IPS-20b (cell line): ENCODE data around the gene UST.

Experiments used
- H3K27ac ChIP-seq: one replicate; pipeline ENCODE4 v1.5.1; 2013; ENCODE audit warnings: low read length
- H3K27me3 ChIP-seq: 2 replicates; pipeline ENCODE4 v1.6.1; 2013; ENCODE audit warnings: mild to moderate bottlenecking, low read length, inconsistent platforms; ENCODE audit not compliant: insufficient read depth
- H3K36me3 ChIP-seq: 2 replicates; pipeline ENCODE4 v1.6.1; 2013; ENCODE audit warnings: low read depth, mild to moderate bottlenecking, inconsistent platforms, low read length, moderate library complexity; ENCODE audit not compliant: insufficient read depth
- H3K4me1 ChIP-seq: 2 replicates; pipeline ENCODE4 v1.6.1; 2013; ENCODE audit warnings: mild to moderate bottlenecking, control low read depth, inconsistent platforms, low read length, moderate library complexity; ENCODE audit not compliant: insufficient read depth
- H3K4me3 ChIP-seq: 2 replicates; pipeline ENCODE4 v1.5.1; 2013; ENCODE audit warnings: mild to moderate bottlenecking, low read length, inconsistent platforms
- H3K9ac ChIP-seq: 2 replicates; pipeline ENCODE4 v1.6.1; 2013; ENCODE audit warnings: low read depth, mild to moderate bottlenecking, inconsistent platforms, low read length, moderate library complexity
- H3K9me3 ChIP-seq: 2 replicates; pipeline ENCODE4 v1.6.1; 2013; ENCODE audit warnings: mild to moderate bottlenecking, low read depth, low read length, inconsistent platforms; ENCODE audit not compliant: insufficient read depth

Gene UST, protein sequence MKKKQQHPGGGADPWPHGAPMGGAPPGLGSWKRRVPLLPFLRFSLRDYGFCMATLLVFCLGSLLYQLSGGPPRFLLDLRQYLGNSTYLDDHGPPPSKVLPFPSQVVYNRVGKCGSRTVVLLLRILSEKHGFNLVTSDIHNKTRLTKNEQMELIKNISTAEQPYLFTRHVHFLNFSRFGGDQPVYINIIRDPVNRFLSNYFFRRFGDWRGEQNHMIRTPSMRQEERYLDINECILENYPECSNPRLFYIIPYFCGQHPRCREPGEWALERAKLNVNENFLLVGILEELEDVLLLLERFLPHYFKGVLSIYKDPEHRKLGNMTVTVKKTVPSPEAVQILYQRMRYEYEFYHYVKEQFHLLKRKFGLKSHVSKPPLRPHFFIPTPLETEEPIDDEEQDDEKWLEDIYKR

DNA sequence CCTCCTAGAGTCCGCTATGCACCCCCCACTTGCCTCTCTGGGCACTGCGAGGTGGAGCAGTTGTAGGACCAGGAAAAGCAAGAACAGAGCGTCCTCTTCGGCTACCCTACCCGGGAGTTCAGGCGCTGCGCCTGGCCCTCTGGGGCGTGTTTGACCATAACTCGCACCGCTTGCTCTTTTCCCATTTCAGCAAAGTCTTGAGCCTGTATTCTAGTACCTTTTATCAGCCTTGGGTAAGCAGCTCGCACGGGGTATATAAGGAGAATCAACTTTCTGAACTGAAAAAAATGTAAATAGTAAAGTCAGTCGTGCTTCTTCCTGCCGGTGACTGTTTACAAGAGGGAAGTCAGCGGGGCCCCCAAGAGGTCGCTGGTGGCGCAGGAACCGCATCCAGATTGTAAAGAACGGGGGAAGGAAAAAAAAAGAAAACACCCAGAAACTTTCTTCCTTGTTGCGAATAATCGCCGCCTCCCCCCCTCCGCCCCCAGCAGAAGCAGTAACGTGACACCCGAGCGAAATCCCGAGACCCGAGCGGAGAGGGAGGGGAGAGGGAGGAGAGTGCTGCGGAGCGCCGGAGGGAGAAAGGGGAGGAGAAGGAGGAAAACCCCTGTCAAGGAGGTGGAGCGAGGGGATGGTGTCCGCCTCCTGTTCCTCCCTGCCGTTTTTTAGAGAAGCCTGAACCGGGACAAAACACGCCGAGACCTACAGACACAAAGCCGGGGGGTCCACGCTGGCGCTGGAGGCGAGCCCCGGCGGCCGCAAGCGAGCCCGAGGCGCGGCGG lies at the start of gene UST:
Gene UST (plus strand): TSS at position 668 of the 782 bp plus-strand sequence. CDS start 401 bp downstream, outside the sequence.
- Histone ChIP-seq H3K36me3 (no peaks in the 10 kb centered on the region), H3K27ac (no peak within 1 kb of the TSS), H3K4me1 (peaks cover 11% of the 10 kb centered on the region; the same call in 1 of the 2 replicates), H3K4me3 (peak within 1 kb of the TSS; percentile 74), H3K9me3 (no peaks in the 10 kb centered on the region), H3K27me3 (peaks cover 19% of the 10 kb centered on the region; the same call in 1 of the 2 replicates), H3K9ac (peak within 1 kb of the TSS; percentile 78; the same call in 1 of the 2 replicates)

DNA sequence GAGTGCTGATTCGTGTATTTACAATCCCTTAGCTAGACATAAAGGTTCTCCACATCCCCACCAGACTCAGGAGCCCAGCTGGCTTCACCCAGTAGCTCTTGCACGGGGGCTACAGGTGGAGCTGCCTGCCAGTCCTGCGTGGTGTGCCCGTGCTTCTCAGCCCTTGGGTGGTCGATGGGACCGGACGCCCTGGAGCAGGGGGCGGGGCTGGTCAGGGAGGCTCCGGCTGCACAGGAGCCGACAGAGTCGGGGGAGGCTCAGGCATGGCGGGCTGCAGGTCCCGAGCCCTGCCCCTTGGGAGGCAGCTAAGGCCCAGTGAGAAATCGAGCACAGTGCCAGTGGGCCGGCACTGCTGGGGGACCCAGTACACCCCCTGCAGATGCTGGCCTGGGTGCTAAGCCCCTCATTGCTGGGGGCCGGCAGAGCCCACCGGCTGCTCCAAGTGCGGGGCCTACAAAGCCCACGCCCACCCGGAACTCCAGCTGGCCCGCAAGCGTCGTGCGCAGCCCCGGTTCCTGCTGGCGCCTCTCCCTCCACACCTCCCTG lies 48.9 kb upstream of the UST start:
- Histone ChIP-seq H3K4me1 (no peaks in the 10 kb centered on the region), H3K9me3 (peaks cover 3% of the 10 kb centered on the region; the same call in 1 of the 2 replicates), H3K27ac (no peak overlapping the region), H3K36me3 (no peaks in the 10 kb centered on the region), H3K9ac (no peak overlapping the region), H3K27me3 (no peaks in the 10 kb centered on the region), H3K4me3 (no peak overlapping the region)

DNA sequence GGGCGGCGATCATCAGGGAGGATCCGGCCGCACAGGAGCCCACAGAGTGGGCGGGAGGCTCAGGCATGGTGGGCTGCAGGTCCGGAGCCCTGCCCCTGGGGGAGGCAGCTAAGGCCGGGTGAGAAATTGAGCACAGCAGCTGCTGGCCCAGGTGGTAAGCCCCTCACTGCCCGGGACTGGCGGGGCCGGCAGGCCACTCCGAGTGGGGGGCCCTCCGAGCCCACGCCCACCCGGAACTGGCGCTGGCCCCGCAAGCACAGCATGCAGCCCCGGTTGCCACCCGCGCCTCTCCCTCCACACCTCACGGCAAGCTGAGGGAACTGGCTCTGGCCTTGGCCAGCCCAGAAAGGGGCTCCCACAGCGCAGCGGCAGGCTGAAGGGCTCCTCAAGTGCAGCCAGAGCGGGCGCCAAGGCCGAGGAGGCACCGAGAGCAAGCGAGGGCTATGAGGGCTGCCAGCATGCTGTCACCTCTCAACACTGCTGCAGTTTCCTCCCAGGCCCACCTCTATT lies 48.1 kb upstream of the UST start:
- Histone ChIP-seq H3K27ac (no peak overlapping the region), H3K4me3 (no peak overlapping the region), H3K9ac (no peak overlapping the region), H3K27me3 (no peaks in the 10 kb centered on the region), H3K4me1 (no peaks in the 10 kb centered on the region), H3K9me3 (peaks cover 7% of the 10 kb centered on the region; the same call in 1 of the 2 replicates), H3K36me3 (no peaks in the 10 kb centered on the region)

DNA sequence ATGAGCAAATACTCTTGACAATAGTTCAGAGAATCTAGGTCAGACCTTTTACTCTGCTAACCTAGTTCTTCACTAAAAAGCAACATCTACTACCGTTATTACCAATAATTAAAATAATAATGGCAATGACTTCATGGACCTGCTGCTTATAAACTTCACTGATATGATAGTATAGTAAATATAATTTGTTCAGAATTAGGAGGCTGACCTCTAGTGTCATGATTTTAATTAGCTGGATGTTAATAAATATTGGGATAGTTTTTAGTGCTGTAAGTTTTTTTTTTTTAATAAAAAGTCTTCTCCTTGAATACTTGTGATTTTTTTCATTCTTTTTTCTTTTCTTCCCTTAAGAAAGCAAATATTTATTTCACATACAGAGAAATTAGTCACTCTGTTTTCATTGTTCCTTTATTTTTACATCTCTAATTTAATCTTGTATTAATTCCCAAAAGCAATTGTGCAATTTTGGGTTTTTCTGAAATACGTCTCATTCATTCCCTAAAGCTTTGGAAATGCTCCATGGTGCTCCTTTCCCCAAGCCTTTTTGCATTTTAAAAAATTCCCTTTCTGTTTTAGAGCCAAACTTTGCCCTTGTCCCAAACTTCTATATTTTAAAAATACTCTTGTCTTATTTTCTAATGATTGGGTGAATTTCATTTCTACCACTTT lies 46.6 kb upstream of the UST start:
- Histone ChIP-seq H3K27me3 (no peaks in the 10 kb centered on the region), H3K9ac (no peak overlapping the region), H3K27ac (no peak overlapping the region), H3K9me3 (peaks cover 7% of the 10 kb centered on the region; the same call in 1 of the 2 replicates), H3K4me3 (no peak overlapping the region), H3K4me1 (no peaks in the 10 kb centered on the region), H3K36me3 (no peaks in the 10 kb centered on the region)

DNA sequence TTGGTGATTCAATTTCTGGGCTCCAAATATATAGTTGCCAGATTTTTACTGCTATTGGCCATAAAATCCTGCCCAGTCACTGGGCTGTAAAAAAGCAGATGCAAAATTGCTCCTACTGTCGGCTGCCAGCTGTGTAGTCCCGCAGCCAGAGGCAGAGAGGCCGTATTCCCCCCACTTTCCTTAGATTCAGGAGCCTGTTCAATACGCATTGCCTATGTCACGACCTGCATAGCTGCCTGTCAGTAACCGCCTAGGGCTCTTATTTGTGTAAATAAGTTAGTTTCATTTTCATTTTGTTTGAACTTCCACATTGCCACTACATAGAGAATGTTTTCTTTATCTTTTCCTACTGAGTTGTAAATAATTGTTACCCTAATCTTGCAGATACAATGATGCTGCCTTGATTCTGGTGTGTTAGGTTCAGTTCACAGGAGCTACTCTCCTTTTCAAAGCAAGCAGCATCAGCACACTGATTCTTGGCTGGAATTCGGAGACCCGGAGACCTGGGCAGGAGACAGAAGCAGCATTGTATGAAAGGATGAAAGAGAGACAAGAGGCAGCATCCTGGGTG lies 46.0 kb upstream of the UST start:
- no peaks in the 10 kb centered on the region for H3K36me3 ChIP-seq
- no peak overlapping the region for H3K9ac ChIP-seq
- H3K4me1 ChIP-seq, result no peaks in the 10 kb centered on the region
- H3K4me3 ChIP-seq, result no peak overlapping the region
- H3K27ac ChIP-seq, result no peak overlapping the region
- H3K9me3 ChIP-seq, result peaks cover 7% of the 10 kb centered on the region; the same call in 1 of the 2 replicates
- no peaks in the 10 kb centered on the region for H3K27me3 ChIP-seq

DNA sequence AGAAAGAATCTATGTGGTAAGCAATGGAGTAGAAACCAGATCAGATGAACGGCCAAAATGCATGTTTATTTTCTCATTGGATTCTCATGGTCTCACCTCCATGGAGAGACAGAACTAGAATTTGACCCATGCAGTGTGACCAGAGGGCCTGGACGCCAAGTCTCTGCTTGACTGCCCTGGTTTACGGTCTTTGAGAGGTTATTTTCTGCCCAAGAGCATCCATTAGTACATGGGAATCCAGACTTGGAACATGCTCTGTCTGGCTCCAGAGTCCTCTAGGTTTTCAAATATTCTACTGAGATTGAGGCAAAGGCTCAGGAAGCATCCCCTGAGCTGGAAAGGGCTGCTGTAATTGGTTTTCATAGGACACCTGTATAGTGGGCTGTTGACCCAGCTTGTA lies 45.5 kb upstream of the UST start:
- H3K36me3 ChIP-seq, result no peaks in the 10 kb centered on the region
- no peak overlapping the region for H3K4me3 ChIP-seq
- H3K27ac ChIP-seq, result no peak overlapping the region
- H3K9ac ChIP-seq, result no peak overlapping the region
- no peaks in the 10 kb centered on the region for H3K27me3 ChIP-seq
- H3K9me3 ChIP-seq, result peaks cover 7% of the 10 kb centered on the region; the same call in 1 of the 2 replicates
- no peaks in the 10 kb centered on the region for H3K4me1 ChIP-seq

DNA sequence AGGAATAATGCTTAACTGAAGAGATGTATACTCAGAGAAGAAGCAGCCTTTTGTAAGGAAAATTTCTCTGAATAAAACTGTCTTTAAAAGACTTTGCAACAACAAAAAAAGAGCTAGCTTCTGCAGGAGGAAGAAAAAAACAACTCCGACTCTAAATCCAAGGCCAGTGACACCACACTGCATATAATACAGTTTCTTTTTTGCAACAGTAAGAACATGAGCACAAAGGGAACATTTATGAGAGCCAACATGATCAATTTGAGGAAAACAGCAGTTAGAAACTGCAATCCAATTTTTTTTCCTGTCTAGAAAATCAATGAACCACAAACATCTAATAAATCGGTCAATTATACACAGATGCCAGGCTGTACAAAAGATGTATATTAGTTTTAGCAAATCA lies 42.9 kb upstream of the UST start:
- Histone ChIP-seq H3K27ac (no peak overlapping the region), H3K9ac (no peak overlapping the region), H3K4me3 (no peak overlapping the region), H3K4me1 (no peaks in the 10 kb centered on the region), H3K27me3 (no peaks in the 10 kb centered on the region), H3K36me3 (no peaks in the 10 kb centered on the region), H3K9me3 (peaks cover 7% of the 10 kb centered on the region; the same call in 1 of the 2 replicates)

DNA sequence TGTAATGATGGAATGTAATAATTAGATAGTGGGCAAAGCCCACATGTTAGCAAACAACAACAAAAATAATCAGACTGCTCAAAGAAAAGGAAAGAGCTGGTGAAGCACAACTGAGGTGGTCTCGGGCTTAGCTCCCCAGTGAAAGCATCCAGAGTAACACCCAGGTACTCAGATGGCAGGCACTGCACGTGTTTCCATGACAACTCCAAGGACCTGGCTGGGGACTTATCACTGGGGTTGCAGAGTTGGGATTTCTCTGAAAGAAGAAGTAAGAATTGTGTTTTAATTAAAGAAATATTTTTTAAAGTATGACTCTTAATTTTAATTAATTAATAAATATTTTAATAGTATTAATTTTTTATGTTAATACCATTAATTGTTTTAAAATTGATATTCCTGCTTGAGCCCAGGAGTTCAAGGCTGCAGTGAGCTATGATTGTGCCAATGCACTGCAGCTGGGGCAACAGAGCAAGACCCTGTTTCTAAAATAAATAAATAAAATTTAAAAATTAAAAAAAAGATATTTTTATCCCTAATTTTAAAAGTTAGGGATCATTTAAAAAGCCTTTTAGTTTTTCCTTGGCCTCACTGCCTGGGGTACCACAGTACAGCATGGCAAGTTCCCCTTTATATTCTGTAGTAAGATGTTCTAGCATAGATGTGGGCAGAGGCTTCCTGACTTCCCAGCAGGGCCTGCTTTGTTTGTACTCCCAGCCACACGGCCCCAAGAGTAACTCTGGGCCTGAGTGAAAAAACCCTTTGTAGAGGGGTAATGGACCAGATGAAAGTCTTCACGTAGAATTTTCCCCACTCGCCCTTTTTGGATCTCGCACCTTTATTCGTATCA lies 42.2 kb upstream of the UST start:
- Histone ChIP-seq H3K27ac (no peak overlapping the region), H3K4me3 (no peak overlapping the region), H3K9me3 (peaks cover 7% of the 10 kb centered on the region; the same call in 1 of the 2 replicates), H3K27me3 (no peaks in the 10 kb centered on the region), H3K4me1 (no peaks in the 10 kb centered on the region), H3K9ac (no peak overlapping the region), H3K36me3 (no peaks in the 10 kb centered on the region)

DNA sequence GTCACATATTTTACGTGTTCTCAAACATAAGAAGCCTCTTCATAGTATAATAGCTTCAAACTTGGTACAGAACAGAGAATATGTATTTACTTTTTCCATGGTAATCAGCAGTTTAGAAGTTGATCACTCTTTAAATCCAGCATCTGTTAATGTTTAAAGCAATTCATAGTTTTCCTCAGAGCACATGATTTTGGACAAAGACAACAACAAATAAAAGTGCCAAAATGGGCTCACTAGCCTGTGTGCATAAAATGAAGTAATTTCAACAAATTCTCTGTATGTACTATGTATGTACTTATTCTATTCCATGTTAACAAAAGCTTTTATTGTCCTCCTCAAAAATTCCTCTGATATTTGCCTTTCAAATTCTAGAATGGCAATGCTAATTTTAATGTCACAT lies 38.1 kb upstream of the UST start:
- Histone ChIP-seq H3K27me3 (no peaks in the 10 kb centered on the region), H3K4me1 (no peaks in the 10 kb centered on the region), H3K4me3 (no peak overlapping the region)

DNA sequence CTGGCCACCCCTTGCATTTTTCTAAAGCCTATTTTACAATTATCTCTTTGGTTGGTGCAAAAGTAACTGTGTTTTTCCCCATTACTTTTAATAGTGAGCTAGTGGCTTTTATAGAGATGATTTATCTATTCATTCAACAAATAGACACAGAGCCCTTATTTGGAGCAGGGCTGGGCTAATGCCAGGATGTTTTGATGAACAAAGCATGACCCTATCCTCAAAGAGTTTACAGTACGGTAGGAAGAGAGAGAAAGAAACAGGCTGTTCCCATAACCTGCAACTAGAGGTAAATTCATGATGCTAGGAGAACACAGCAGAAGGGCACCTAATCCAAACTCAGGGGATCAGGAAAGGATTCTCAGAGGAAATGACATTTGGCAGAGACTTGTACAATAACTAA lies 37.3 kb upstream of the UST start:
- Histone ChIP-seq H3K9ac (no peak overlapping the region), H3K9me3 (peaks cover 7% of the 10 kb centered on the region), H3K4me1 (no peaks in the 10 kb centered on the region), H3K4me3 (no peak overlapping the region), H3K27ac (no peak overlapping the region), H3K27me3 (no peaks in the 10 kb centered on the region), H3K36me3 (no peaks in the 10 kb centered on the region)

More for the DNA sequence above, 38.1 kb upstream of the UST start:
- Histone ChIP-seq H3K36me3 (no peaks in the 10 kb centered on the region), H3K9me3 (peaks cover 4% of the 10 kb centered on the region; the same call in 1 of the 2 replicates), H3K9ac (no peak overlapping the region), H3K27ac (no peak overlapping the region)
